Lower lobe of right lung (tissue), 2 donors: ENCODE data around the gene DCPS. TPM values are rescaled to one million over a fixed set of nuclear protein-coding genes. Genes with fewer than 3 reads are reported as not detected.
A peak's percentile ranks its signal among the peaks of the same experiment; 100 is the strongest.
"Not testable (repeated sequence)": the region's sequence is repeated elsewhere in the genome, so short reads cannot be mapped to it uniquely, and the experiment has no call there.

ENCODE experiments used
- ATAC-seq, 2 donors: fragments of 200-7000 bp; cut with Tn5 transposase; one replicate each; pipeline ENCODE4 v1.9.1; 2020 to 2022; ENCODE audit warnings: mild to moderate bottlenecking in 2 of 2, moderate library complexity in 2 of 2
- DNase-seq: peaks from one replicate; pipeline ENCODE4 v3.0.0-alpha.2; 2020
- H3K27ac ChIP-seq: fragments of 200-600 bp; one replicate; pipeline ENCODE4 v1.8.0; 2022
- H3K27me3 ChIP-seq: fragments of 200-600 bp; one replicate; pipeline ENCODE4 v1.8.0; 2022; ENCODE audit warnings: low read depth
- H3K36me3 ChIP-seq: fragments of 200-600 bp; one replicate; pipeline ENCODE4 v1.8.0; 2022; ENCODE audit warnings: mild to moderate bottlenecking
- H3K4me1 ChIP-seq: fragments of 200-600 bp; one replicate; pipeline ENCODE4 v1.8.0; 2022
- H3K4me3 ChIP-seq: fragments of 200-600 bp; one replicate; pipeline ENCODE4 v1.8.0; 2022; ENCODE audit warnings: mild to moderate bottlenecking
- H3K9me3 ChIP-seq: fragments of 200-600 bp; one replicate; pipeline ENCODE4 v1.8.0; 2022
- intact Hi-C: fragments of 100-400 bp; cut with DNase I; formaldehyde crosslinking; loops from one replicate; pipeline ENCODE4 v1.11.0; 2022
- total RNA-seq: library from RNA; stranded (reverse); fragmentation: NEBNext Ultra II Directional; extraction: Animal tissue kit (Norgen Biotek cat#: 25700); gene quantifications from one replicate; pipeline ENCODE4 v1.2.1, GENCODE V29; 2021
- TF ChIP-seq, protein P1 (sequence below): fragments of 200-600 bp; IDR thresholded peaks from one replicate; pipeline ENCODE4 v1.8.0; 2022; ENCODE audit warnings: antibody characterized with exemption, mild to moderate bottlenecking
- donor health status: DM: no; HTN: yes; CAD: no; lungs with severe emphysema.

DCPS gene
- total RNA-seq, 1 donor from 2014 or later, result 14.7 TPM

DNA sequence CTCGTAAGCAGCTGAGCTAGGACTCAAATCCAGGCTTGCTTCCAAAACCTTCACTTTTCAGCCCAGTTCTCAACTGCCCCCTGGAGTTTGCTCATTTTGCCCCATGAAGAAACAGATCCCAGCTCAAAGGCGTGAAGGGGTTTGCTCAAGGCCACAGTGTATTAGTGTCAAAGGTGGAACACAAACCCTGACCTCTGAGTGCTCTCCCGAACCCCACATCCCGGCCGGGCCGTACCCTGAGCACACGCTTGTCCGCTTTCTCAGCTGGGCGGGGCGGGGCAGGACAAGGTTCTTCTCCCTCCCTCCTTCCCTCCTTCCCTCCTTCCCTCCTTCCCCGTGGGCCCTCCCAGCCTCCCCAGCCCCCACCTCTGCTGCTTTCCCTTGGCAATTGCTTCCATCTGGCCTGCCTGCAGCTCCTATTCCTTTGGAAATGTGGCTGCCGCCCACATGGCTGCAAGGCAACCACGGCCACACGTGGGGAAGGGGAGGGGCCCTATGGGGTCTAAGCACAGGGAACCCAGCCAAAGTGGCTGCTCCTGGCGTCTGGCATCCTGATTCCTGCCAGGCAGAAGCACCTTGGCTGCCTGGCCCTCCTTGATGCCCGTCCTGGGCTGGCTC lies 55.7 kb downstream of the DCPS start:
- ATAC-seq, result peak; percentile 1 to 7
- TF ChIP-seq, protein P1, sequence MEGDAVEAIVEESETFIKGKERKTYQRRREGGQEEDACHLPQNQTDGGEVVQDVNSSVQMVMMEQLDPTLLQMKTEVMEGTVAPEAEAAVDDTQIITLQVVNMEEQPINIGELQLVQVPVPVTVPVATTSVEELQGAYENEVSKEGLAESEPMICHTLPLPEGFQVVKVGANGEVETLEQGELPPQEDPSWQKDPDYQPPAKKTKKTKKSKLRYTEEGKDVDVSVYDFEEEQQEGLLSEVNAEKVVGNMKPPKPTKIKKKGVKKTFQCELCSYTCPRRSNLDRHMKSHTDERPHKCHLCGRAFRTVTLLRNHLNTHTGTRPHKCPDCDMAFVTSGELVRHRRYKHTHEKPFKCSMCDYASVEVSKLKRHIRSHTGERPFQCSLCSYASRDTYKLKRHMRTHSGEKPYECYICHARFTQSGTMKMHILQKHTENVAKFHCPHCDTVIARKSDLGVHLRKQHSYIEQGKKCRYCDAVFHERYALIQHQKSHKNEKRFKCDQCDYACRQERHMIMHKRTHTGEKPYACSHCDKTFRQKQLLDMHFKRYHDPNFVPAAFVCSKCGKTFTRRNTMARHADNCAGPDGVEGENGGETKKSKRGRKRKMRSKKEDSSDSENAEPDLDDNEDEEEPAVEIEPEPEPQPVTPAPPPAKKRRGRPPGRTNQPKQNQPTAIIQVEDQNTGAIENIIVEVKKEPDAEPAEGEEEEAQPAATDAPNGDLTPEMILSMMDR, result no peak
- H3K27me3 ChIP-seq, result no peaks in the 10 kb centered on the region
- no peaks in the 10 kb centered on the region for H3K9me3 ChIP-seq
- no peaks in the 10 kb centered on the region for H3K36me3 ChIP-seq
- H3K27ac ChIP-seq, result no peak overlapping the region
- H3K4me1 ChIP-seq, result peaks cover 48% of the 10 kb centered on the region
- intact Hi-C loops, result no loop called here
- no peak overlapping the region for H3K4me3 ChIP-seq
- DNase-seq, result no peak

DNA sequence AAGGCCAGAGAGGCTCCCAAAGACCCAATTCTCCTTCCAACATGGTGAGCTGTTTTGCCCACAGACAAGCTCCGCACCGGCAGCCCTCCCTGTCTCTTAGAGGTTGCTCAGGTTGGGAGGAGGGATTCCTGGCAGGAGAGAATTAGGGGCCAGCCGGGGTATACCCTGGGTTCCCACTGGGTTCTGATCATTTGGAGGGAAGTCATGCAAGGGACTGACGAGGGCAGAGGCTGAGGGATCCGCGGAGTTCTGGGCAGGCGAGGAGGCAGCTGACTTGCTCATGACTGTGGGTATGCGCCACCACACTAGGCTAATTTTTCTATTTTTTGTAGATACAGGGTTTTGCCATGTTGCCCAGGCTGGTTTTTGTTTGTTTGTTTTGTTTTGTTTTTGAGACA lies 56.2 kb downstream of the DCPS start:
- no peaks in the 10 kb centered on the region for H3K36me3 ChIP-seq
- TF ChIP-seq, protein P1, result no peak
- ATAC-seq (no peak), DNase-seq (no peak)
- no peak overlapping the region for H3K27ac ChIP-seq
- peaks cover 45% of the 10 kb centered on the region for H3K4me1 ChIP-seq
- no peak overlapping the region for H3K4me3 ChIP-seq
- no peaks in the 10 kb centered on the region for H3K27me3 ChIP-seq
- H3K9me3 ChIP-seq, result no peaks in the 10 kb centered on the region
- intact Hi-C loops, result no loop called here

DNA sequence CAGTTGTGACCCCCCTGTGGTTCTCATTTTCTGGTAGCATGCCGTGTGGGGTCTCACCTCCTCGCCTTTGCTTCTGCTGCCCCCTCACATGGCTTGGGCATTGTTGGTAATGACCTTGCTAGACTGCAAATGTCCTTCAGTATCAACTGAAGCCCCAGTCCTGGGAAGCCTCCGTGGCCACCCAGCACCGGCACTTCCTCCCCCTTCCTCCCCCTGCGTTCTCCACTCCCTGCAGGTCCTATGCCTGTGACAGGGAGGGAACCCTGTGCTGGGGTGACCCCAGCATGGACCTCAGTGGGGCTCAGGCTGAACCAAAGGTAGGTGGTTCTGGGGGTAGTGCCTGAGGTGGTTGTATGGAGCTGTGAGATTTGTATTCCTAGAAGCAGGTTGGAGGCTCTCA lies 57.5 kb downstream of the DCPS start:
- ATAC-seq (no peak), DNase-seq (no peak)
- Histone ChIP-seq H3K9me3 (no peaks in the 10 kb centered on the region), H3K36me3 (no peaks in the 10 kb centered on the region), H3K27ac (no peak overlapping the region), H3K4me1 (peaks cover 53% of the 10 kb centered on the region), H3K4me3 (no peak overlapping the region), H3K27me3 (no peaks in the 10 kb centered on the region)
- TF ChIP-seq, protein P1, result no peak
- intact Hi-C loops, result no loop called here

DNA sequence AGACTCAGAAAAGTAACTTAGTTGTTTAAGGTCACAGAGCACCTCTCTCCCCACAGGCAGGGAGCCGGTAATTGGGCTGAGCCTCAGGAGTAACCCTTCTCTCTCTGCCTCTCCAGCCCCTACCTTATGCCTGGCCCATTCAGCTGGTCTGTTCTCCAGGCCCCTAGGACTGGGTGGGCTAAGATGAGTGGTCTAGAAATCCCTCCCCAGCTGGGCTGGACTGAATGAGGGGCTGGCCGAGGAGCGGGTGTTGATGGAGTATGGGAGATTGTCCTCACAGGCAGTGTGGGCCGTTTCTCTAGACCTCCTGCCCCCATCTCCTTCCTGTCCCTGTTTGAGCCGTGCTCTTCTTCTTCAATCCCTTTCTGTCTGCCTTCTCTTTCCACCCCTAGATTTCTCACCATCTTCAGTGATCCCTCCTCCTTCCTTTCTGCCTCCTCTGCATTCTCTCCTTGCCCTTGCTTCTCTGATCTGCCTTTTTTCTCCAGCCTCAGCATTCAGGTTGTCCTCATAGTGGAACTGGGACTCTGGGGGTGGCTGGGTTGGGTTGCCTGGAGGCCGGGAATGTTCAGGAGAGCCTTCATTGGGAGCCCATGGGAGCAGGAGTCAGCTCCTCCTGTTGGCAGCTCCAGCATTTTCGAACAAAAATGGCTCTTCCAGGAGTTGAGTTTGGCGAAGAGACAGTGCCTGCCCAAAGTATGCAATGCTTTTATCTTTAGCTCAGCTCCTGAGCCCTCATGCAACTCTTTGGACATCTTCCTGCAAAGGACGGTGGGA lies 59.2 kb downstream of the DCPS start:
- no peak overlapping the region for H3K27ac ChIP-seq
- DNase-seq, result no peak
- H3K36me3 ChIP-seq, result no peaks in the 10 kb centered on the region
- H3K9me3 ChIP-seq, result no peaks in the 10 kb centered on the region
- H3K4me1 ChIP-seq, result peaks cover 40% of the 10 kb centered on the region
- TF ChIP-seq, protein P1, result no peak
- no peaks in the 10 kb centered on the region for H3K27me3 ChIP-seq
- ATAC-seq, result no peak
- intact Hi-C loops, result no loop called here
- no peak overlapping the region for H3K4me3 ChIP-seq

DNA sequence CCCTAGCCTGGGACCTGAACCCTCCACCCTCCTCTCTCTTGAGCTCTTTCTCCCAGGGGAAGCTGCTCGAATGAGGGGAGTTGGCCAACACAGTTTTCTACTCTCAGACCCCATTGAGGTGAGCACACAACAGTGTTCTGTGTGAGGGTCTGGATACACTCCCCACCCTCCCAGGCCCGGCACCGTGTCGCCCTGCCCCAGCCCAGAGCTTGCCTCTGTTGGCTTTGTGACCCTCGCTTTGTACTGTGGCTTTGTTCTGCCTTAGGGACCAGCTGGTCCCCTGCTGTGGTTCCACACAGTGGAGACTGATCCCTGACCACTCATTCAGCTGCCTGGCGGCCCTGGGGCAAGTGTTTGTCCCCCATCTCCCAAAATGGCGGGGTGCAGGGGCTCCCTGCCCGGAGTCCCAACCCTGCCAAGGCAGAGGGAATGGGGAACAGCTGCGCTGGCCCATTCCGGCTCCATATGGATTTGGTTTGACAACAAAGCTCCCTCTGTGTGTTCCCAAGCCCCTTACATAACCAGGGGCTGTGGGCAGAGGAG lies 59.9 kb downstream of the DCPS start:
- TF ChIP-seq, protein P1, result no peak
- Histone ChIP-seq H3K4me3 (no peak overlapping the region), H3K36me3 (no peaks in the 10 kb centered on the region), H3K4me1 (peaks cover 40% of the 10 kb centered on the region), H3K27ac (no peak overlapping the region), H3K27me3 (no peaks in the 10 kb centered on the region), H3K9me3 (no peaks in the 10 kb centered on the region)
- ATAC-seq (no peak), DNase-seq (no peak)
- intact Hi-C loops, result no loop called here

DNA sequence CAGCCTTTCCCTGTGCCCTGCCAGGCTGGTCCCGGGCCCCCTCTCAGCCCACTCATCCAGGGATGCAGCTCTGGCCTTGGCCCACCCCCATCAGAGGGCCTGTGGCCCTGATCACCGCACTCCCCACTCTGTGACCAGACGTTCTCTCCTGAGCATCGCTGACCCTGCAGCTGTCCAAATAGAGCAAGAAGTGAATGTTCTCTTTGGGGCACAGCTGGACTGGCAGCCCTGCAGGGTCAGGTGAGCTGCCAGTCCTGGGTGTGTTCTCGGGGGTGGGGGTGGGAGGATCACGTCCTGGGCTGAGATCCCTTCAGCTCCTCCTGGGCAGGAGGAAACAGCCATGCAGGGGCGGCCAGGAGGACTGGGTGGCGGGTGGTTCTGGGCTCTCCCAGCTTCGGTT lies 60.9 kb downstream of the DCPS start:
- intact Hi-C loops, H3K9me3 ChIP-seq, H3K36me3 ChIP-seq, DNase-seq, H3K4me3 ChIP-seq, H3K27me3 ChIP-seq, H3K27ac ChIP-seq: not testable (repeated sequence)
- peak; percentile 6 to 17 for ATAC-seq
- peaks cover 35% of the 10 kb centered on the region for H3K4me1 ChIP-seq

DNA sequence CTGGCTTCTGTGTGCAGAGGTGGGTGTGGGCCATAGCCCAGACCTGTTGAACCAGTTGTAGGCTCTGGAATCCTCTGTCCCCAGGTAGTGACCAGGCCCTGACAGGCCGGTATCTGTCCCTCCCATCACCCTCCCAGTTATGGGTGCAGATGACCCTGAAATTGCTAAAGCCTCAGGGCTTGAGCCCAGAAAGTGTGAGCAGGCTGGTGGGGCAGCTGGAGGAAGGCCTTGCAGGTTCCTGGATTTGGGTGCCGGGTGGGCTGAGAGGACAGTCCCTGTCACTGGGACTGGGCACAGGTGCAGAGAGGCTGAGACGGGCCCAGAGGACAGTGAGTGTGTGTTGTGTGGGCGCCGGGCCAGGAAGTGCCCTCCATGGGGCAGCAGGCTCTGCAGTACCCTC lies 61.6 kb downstream of the DCPS start:
- H3K27me3 ChIP-seq, H3K4me3 ChIP-seq, intact Hi-C loops, DNase-seq, H3K36me3 ChIP-seq, H3K9me3 ChIP-seq: not testable (repeated sequence)
- peaks cover 27% of the 10 kb centered on the region for H3K4me1 ChIP-seq
- ATAC-seq, result peak; percentile 27 to 38
- H3K27ac ChIP-seq, result peak overlapping the region; percentile 71
